Neural progenitor cell (in vitro differentiated cells): Measurements from ENCODE around the gene SPTB.

Source experiments
- CTCF ChIP-seq: fragments of 200-600 bp; sonication (generic); IDR thresholded peaks from 2 replicates; pipeline ENCODE4 v1.5.1; 2017; ENCODE audit warnings: antibody characterized with exemption, mild to moderate bottlenecking
- EZH2 ChIP-seq: fragments of 200-600 bp; sonication (generic); IDR thresholded peaks from 2 replicates; pipeline ENCODE4 v1.6.1; 2017; ENCODE audit warnings: antibody characterized with exemption, mild to moderate bottlenecking, moderate library complexity

- TF ChIP-seq CTCF (no peak), EZH2 (no peak)
Measured at GRCh38 chr14:64891173-64891838, 11.6 kb upstream of the SPTB start.
